ENCODE results near the gene SYAP1. TPM values are rescaled to one million over a fixed set of nuclear protein-coding genes. Genes with fewer than 3 reads are reported as not detected.

Gene SYAP1
- total and polyA plus RNA-seq, 2 donors (not counting 1 experiment from before 2014, with no cell fraction given) = 3.5 to 18.3 TPM

- CTCF ChIA-PET = no interaction called here
These were observed 51.6 kb downstream of the SYAP1 start for GRCh38 chrX:16770970-16771482.

More at GRCh38 chrX:16770970-16771482, 51.6 kb downstream of the SYAP1 start:
- Histone ChIP-seq H3K9ac (ENCODE audit: low read length) (no peak overlapping the region), H3K4me3 (ENCODE audit: control extremely low read depth in 1 of 5, extremely low read depth in 1 of 5, insufficient read depth in 1 of 5, low read depth in 2 of 5, low read length in 4 of 5) (no peak overlapping the region), H3K36me3 (replicated peaks in 1 of 2; ENCODE audit: control extremely low read depth in 1 of 2, control insufficient read depth in 1 of 2, extremely low read depth in 1 of 2, insufficient read depth in 2 of 2, low read length in 1 of 2) (no peaks in the 10 kb centered on the region), H4K20me1 (ENCODE audit: control insufficient read depth, insufficient read depth, low read length, poor library complexity, severe bottlenecking) (no peaks in the 10 kb centered on the region), H3K27me3 (replicated peaks in 1 of 4; ENCODE audit: control extremely low read depth in 1 of 4, control insufficient read depth in 3 of 4, insufficient read depth in 4 of 4, low read length in 3 of 4) (no peaks in the 10 kb centered on the region), H3K79me2 (ENCODE audit: control insufficient read depth, insufficient read depth, low read length) (no peaks in the 10 kb centered on the region), H3K27ac (ENCODE audit: low read length in 2 of 2) (no peak overlapping the region), H3K4me1 (ENCODE audit: control insufficient read depth in 2 of 2, insufficient read depth in 2 of 2, low read length in 2 of 2) (no peaks in the 10 kb centered on the region), H3K9me3 (ENCODE audit: control extremely low read depth in 1 of 3, control insufficient read depth in 2 of 3, insufficient read depth in 1 of 3, low read length in 2 of 3) (no peaks in the 10 kb centered on the region), H2AFZ (ENCODE audit: insufficient read depth, low read depth, low read length, poor library complexity, severe bottlenecking) (no peak overlapping the region), H3K4me2 (replicated peaks; ENCODE audit: low read depth, low read length, poor library complexity, severe bottlenecking) (no peak overlapping the region)
- intact Hi-C loops (cut with micrococcal nuclease) = no loop called here
- no peak for TF ChIP-seq EZH2 (IDR thresholded peaks at IDR 0.05; ENCODE audit: borderline replicate concordance, insufficient read depth, low read depth, low read length, poor library complexity, severe bottlenecking)
- TF ChIP-seq CTCF (IDR thresholded peaks at IDR 0.05) = no peak
- ATAC-seq (ENCODE audit: low read depth) (no peak), DNase-seq (no peak)
- POLR2A ChIA-PET = interaction anchor here (0.6 kb wide), 1 partner anchor 12 kb away, joined by 3 read pairs; no protein-coding TSS in a partner anchor
- Mint-ChIP-seq H3K4me3 (no peak overlapping the region), H3K27me3 (no peaks in the 10 kb centered on the region), H3K4me1 (peaks cover 2% of the 10 kb centered on the region), H3K9me3 (ENCODE audit: insufficient read depth) (no peaks in the 10 kb centered on the region), H3K27ac (no peak overlapping the region)
- no CpG with 5 or more reads among the region's 2 CpGs for WGBS (ENCODE audit: insufficient coverage)

Measured in B cell (primary cell).